ENCODE data around the gene CROT. TPM values are rescaled to one million over a fixed set of nuclear protein-coding genes. Genes with fewer than 3 reads are reported as not detected.

Gene CROT
- total RNA-seq, 1 donor from 2014 or later: 53.4 TPM

GRCh38 chr7:87345962-87346371 is 503 bp downstream of the CROT start:
- H3K9me3 Mint-ChIP-seq: peaks cover 19% of the 10 kb centered on the region
- Histone ChIP-seq H3K36me3 (peaks cover 12% of the 10 kb centered on the region), H3K9me3 (ENCODE audit: low read depth) (no peaks in the 10 kb centered on the region), H3K4me2 (peak overlapping the region; percentile 81), H2AFZ (replicated peaks) (peak overlapping the region; percentile 38), H3K4me3 (peak overlapping the region; percentile 60), H3K79me2 (ENCODE audit: low read depth) (peaks cover 35% of the 10 kb centered on the region), H3K4me1 (peaks cover 28% of the 10 kb centered on the region), H3K27me3 (no peaks in the 10 kb centered on the region), H3F3A (ENCODE audit: low read depth) (peaks cover 20% of the 10 kb centered on the region), H4K20me1 (ENCODE audit: low read depth) (no peaks in the 10 kb centered on the region), H3K27ac (peak overlapping the region; percentile 20), H3K9ac (no peak overlapping the region)
- no peaks in the 10 kb centered on the region for H3K27me3 Mint-ChIP-seq (ENCODE audit: insufficient read depth, low read depth)
- TF ChIP-seq EZH2phosphoT487 (IDR thresholded peaks at IDR 0.05) (no peak), CTCF (IDR thresholded peaks at IDR 0.05) (no peak), EZH2 (IDR thresholded peaks at IDR 0.05) (no peak)
- H3K27ac Mint-ChIP-seq: peak overlapping the region; percentile 58
- peaks cover 35% of the 10 kb centered on the region for H3K36me3 Mint-ChIP-seq
- peak overlapping the region; percentile 91 for H3K4me3 Mint-ChIP-seq
- peak; percentile 21 for DNase-seq (ENCODE audit: low spot score)
- H3K4me1 Mint-ChIP-seq: peaks cover 20% of the 10 kb centered on the region

GRCh38 chr7:87347207-87347606 is 1.7 kb downstream of the CROT start:
- peak overlapping the region; percentile 81 for H3K4me2 ChIP-seq
- peaks cover 28% of the 10 kb centered on the region for H3K4me1 ChIP-seq
- H2AFZ ChIP-seq (replicated peaks): no peak overlapping the region
- no peak for DNase-seq (ENCODE audit: low spot score)
- H3F3A ChIP-seq (ENCODE audit: low read depth): peaks cover 20% of the 10 kb centered on the region
- no peaks in the 10 kb centered on the region for H3K27me3 ChIP-seq
- no peaks in the 10 kb centered on the region for H3K27me3 Mint-ChIP-seq (ENCODE audit: insufficient read depth, low read depth)
- H3K4me3 ChIP-seq: peak overlapping the region; percentile 60
- no peak overlapping the region for H3K27ac Mint-ChIP-seq
- peaks cover 22% of the 10 kb centered on the region for H3K9me3 Mint-ChIP-seq
- H3K36me3 Mint-ChIP-seq: peaks cover 33% of the 10 kb centered on the region
- no peaks in the 10 kb centered on the region for H4K20me1 ChIP-seq (ENCODE audit: low read depth)
- TF ChIP-seq CTCF (IDR thresholded peaks at IDR 0.05) (no peak), EZH2 (IDR thresholded peaks at IDR 0.05) (no peak), EZH2phosphoT487 (IDR thresholded peaks at IDR 0.05) (no peak)
- no peak overlapping the region for H3K9ac ChIP-seq
- H3K4me1 Mint-ChIP-seq: peaks cover 20% of the 10 kb centered on the region
- H3K79me2 ChIP-seq (ENCODE audit: low read depth): peaks cover 35% of the 10 kb centered on the region
- no peak overlapping the region for H3K27ac ChIP-seq
- no peak overlapping the region for H3K4me3 Mint-ChIP-seq
- peaks cover 3% of the 10 kb centered on the region for H3K9me3 ChIP-seq (ENCODE audit: low read depth)
- H3K36me3 ChIP-seq: peaks cover 13% of the 10 kb centered on the region

- Histone ChIP-seq H3K79me2 (ENCODE audit: low read depth) (peaks cover 31% of the 10 kb centered on the region), H3K27ac (no peak overlapping the region)
These were observed 2.2 kb downstream of the CROT start for GRCh38 chr7:87347664-87348063.

More at GRCh38 chr7:87347664-87348063, 2.2 kb downstream of the CROT start:
- peaks cover 28% of the 10 kb centered on the region for H3K4me1 ChIP-seq
- no peak overlapping the region for H3K4me2 ChIP-seq
- no peak overlapping the region for H3K27ac Mint-ChIP-seq
- H3K9me3 ChIP-seq (ENCODE audit: low read depth): peaks cover 8% of the 10 kb centered on the region
- peaks cover 20% of the 10 kb centered on the region for H3F3A ChIP-seq (ENCODE audit: low read depth)
- TF ChIP-seq EZH2 (IDR thresholded peaks at IDR 0.05) (no peak), CTCF (IDR thresholded peaks at IDR 0.05) (no peak), EZH2phosphoT487 (IDR thresholded peaks at IDR 0.05) (no peak)
- peaks cover 17% of the 10 kb centered on the region for H3K36me3 ChIP-seq
- H3K9ac ChIP-seq: no peak overlapping the region
- H3K4me1 Mint-ChIP-seq: peaks cover 20% of the 10 kb centered on the region
- no peak overlapping the region for H3K4me3 ChIP-seq
- H3K27me3 ChIP-seq: no peaks in the 10 kb centered on the region
- H3K4me3 Mint-ChIP-seq: no peak overlapping the region
- H3K9me3 Mint-ChIP-seq: peaks cover 24% of the 10 kb centered on the region
- no peaks in the 10 kb centered on the region for H3K27me3 Mint-ChIP-seq (ENCODE audit: insufficient read depth, low read depth)
- peaks cover 35% of the 10 kb centered on the region for H3K36me3 Mint-ChIP-seq
- no peaks in the 10 kb centered on the region for H4K20me1 ChIP-seq (ENCODE audit: low read depth)
- no peak overlapping the region for H2AFZ ChIP-seq (replicated peaks)
- DNase-seq (ENCODE audit: low spot score): no peak

Data from neural progenitor cell (in vitro differentiated cells).